ENCODE results near the gene BUD13. TPM values are rescaled to one million over a fixed set of nuclear protein-coding genes. Genes with fewer than 3 reads are reported as not detected.

BUD13 gene
- total and polyA plus RNA-seq, 2 experiments from 2014 or later = 17.0 to 24.8 TPM

DNA sequence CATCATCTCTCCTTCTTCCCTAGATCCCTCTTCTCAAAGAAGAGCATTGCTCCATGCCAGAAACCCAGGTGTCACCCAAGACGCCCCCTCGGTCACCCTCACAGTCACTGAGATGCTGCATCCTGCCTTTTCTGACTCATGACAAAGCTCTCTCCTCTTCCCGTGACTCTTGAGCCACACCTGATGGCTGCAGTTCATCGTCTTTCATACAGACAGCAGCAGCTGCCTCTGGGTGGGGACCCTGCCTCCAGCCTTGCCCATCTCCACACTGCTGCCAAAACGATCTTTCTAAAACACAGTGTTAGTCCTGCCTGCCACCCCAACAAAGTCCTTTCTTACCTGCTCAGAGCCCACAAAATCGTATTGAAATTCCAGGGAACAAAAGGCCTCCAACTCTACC lies 44.8 kb downstream of the BUD13 start (continued):
- TF ChIP-seq, protein P1, sequence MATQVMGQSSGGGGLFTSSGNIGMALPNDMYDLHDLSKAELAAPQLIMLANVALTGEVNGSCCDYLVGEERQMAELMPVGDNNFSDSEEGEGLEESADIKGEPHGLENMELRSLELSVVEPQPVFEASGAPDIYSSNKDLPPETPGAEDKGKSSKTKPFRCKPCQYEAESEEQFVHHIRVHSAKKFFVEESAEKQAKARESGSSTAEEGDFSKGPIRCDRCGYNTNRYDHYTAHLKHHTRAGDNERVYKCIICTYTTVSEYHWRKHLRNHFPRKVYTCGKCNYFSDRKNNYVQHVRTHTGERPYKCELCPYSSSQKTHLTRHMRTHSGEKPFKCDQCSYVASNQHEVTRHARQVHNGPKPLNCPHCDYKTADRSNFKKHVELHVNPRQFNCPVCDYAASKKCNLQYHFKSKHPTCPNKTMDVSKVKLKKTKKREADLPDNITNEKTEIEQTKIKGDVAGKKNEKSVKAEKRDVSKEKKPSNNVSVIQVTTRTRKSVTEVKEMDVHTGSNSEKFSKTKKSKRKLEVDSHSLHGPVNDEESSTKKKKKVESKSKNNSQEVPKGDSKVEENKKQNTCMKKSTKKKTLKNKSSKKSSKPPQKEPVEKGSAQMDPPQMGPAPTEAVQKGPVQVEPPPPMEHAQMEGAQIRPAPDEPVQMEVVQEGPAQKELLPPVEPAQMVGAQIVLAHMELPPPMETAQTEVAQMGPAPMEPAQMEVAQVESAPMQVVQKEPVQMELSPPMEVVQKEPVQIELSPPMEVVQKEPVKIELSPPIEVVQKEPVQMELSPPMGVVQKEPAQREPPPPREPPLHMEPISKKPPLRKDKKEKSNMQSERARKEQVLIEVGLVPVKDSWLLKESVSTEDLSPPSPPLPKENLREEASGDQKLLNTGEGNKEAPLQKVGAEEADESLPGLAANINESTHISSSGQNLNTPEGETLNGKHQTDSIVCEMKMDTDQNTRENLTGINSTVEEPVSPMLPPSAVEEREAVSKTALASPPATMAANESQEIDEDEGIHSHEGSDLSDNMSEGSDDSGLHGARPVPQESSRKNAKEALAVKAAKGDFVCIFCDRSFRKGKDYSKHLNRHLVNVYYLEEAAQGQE (IDR thresholded peaks at IDR 0.05; ENCODE audit: unreplicated experiment) = no peak

DNA sequence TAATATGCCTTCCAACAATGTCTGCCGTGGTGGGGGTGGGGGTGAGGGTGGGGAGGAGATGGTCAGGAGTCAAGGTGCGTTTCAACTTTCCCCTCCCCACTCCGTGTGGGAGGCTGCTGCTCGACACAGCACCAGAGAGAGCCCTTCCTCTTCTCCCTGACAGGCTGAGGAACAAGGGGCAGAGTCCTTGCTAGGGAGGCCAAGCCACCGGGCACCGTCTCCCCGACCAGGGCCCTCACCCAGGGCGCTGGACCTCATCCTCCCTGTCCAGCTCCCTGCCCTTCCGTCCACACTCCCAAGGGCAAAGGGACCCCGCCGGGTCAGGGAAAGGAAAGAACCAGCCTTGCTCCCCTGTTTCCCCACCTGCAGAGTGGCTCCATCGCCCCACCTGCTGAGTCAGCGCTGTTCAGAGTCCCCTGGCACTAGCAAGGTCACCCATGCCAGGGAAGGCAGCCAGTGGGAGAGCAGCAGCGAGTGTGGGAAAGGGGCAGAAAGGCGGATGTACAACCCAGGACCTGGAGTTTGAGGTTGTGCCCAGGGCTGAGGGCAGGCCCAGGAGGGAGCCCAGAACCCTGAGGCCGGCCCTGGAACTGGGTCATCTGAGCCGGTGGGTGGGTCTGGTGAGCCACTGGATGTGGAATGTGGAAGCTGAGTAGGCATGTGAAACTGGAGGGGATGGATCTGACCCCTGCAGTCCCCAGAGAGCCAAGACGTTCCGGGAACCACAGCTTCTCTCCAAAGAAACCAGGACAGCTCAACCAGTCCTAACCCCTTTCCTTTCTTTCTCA lies 47.2 kb downstream of the BUD13 start:
- Histone ChIP-seq H3K27ac (ENCODE audit: low read depth) (no peak overlapping the region), H3K4me2 (no peak overlapping the region), H3F3A (replicated peaks; ENCODE audit: low read depth) (0 out of 2 replicates have a peak, but pooled peaks cover 2% of the 10 kb centered on the region), H3K4me1 (ENCODE audit: insufficient read depth) (peaks cover 9% of the 10 kb centered on the region), H3K27me3 (ENCODE audit: insufficient read depth) (no peaks in the 10 kb centered on the region), H2AFZ (no peak overlapping the region), H3K9me2 (ENCODE audit: insufficient read depth) (no peaks in the 10 kb centered on the region), H3K79me2 (replicated peaks; ENCODE audit: insufficient read depth) (no peaks in the 10 kb centered on the region), H4K20me1 (replicated peaks; ENCODE audit: insufficient read depth) (no peaks in the 10 kb centered on the region), H3K36me3 (ENCODE audit: insufficient read depth) (no peaks in the 10 kb centered on the region), H3K4me3 (no peak overlapping the region)
- Mint-ChIP-seq H3K4me3 (no peak overlapping the region), H3K36me3 (ENCODE audit: low read depth) (no peaks in the 10 kb centered on the region), H3K27me3 (ENCODE audit: insufficient read depth, low read depth, poor library complexity) (peaks cover 1% of the 10 kb centered on the region), H3K4me1 (peaks cover 13% of the 10 kb centered on the region), H3K9me3 (no peaks in the 10 kb centered on the region; the same call in 2 of the 3 replicates), H3K27ac (no peak overlapping the region)
- DNase-seq (ENCODE audit: low spot score) (peak; percentile 32), ATAC-seq (peak; percentile 63)
- TF ChIP-seq ZNF331 (CRISPR knock-in tag; IDR thresholded peaks at IDR 0.05; ENCODE audit: low read depth) (no peak), JUNB (IDR thresholded peaks at IDR 0.05; ENCODE audit: unreplicated experiment) (no peak), EZH2phosphoT487 (IDR thresholded peaks at IDR 0.05; ENCODE audit: unreplicated experiment) (no peak), STAT1 (IDR thresholded peaks at IDR 0.05; ENCODE audit: unreplicated experiment) (no peak)
- TF ChIP-seq, protein P2, sequence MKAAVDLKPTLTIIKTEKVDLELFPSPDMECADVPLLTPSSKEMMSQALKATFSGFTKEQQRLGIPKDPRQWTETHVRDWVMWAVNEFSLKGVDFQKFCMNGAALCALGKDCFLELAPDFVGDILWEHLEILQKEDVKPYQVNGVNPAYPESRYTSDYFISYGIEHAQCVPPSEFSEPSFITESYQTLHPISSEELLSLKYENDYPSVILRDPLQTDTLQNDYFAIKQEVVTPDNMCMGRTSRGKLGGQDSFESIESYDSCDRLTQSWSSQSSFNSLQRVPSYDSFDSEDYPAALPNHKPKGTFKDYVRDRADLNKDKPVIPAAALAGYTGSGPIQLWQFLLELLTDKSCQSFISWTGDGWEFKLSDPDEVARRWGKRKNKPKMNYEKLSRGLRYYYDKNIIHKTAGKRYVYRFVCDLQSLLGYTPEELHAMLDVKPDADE (IDR thresholded peaks at IDR 0.05) = no peak
- TF ChIP-seq, protein P3, sequence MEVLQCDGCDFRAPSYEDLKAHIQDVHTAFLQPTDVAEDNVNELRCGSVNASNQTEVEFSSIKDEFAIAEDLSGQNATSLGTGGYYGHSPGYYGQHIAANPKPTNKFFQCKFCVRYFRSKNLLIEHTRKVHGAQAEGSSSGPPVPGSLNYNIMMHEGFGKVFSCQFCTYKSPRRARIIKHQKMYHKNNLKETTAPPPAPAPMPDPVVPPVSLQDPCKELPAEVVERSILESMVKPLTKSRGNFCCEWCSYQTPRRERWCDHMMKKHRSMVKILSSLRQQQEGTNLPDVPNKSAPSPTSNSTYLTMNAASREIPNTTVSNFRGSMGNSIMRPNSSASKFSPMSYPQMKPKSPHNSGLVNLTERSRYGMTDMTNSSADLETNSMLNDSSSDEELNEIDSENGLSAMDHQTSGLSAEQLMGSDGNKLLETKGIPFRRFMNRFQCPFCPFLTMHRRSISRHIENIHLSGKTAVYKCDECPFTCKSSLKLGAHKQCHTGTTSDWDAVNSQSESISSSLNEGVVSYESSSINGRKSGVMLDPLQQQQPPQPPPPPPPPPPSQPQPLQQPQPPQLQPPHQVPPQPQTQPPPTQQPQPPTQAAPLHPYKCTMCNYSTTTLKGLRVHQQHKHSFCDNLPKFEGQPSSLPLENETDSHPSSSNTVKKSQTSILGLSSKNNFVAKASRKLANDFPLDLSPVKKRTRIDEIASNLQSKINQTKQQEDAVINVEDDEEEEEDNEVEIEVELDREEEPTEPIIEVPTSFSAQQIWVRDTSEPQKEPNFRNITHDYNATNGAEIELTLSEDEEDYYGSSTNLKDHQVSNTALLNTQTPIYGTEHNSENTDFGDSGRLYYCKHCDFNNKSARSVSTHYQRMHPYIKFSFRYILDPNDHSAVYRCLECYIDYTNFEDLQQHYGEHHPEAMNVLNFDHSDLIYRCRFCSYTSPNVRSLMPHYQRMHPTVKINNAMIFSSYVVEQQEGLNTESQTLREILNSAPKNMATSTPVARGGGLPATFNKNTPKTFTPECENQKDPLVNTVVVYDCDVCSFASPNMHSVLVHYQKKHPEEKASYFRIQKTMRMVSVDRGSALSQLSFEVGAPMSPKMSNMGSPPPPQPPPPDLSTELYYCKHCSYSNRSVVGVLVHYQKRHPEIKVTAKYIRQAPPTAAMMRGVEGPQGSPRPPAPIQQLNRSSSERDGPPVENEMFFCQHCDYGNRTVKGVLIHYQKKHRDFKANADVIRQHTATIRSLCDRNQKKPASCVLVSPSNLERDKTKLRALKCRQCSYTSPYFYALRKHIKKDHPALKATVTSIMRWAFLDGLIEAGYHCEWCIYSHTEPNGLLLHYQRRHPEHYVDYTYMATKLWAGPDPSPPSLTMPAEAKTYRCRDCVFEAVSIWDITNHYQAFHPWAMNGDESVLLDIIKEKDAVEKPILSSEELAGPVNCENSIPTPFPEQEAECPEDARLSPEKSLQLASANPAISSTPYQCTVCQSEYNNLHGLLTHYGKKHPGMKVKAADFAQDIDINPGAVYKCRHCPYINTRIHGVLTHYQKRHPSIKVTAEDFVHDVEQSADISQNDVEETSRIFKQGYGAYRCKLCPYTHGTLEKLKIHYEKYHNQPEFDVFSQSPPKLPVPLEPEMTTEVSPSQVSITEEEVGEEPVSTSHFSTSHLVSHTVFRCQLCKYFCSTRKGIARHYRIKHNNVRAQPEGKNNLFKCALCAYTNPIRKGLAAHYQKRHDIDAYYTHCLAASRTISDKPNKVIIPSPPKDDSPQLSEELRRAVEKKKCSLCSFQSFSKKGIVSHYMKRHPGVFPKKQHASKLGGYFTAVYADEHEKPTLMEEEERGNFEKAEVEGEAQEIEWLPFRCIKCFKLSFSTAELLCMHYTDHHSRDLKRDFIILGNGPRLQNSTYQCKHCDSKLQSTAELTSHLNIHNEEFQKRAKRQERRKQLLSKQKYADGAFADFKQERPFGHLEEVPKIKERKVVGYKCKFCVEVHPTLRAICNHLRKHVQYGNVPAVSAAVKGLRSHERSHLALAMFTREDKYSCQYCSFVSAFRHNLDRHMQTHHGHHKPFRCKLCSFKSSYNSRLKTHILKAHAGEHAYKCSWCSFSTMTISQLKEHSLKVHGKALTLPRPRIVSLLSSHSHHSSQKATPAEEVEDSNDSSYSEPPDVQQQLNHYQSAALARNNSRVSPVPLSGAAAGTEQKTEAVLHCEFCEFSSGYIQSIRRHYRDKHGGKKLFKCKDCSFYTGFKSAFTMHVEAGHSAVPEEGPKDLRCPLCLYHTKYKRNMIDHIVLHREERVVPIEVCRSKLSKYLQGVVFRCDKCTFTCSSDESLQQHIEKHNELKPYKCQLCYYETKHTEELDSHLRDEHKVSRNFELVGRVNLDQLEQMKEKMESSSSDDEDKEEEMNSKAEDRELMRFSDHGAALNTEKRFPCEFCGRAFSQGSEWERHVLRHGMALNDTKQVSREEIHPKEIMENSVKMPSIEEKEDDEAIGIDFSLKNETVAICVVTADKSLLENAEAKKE (CRISPR knock-in tag; IDR thresholded peaks at IDR 0.05) = no peak
- TF ChIP-seq, protein P1 (IDR thresholded peaks at IDR 0.05; ENCODE audit: unreplicated experiment) = no peak
